A549 (cell line): ENCODE data around the gene PDE4D. TPM values are rescaled to one million over a fixed set of nuclear protein-coding genes. Genes with fewer than 3 reads are reported as not detected.

Experiments used
- ATAC-seq, 2 experiments: fragments of 200-7000 bp in 1 of 2; fragments of >200 bp in 1 of 2; cut with Nextera tagmentation in 1 of 2; cut with Tn5 transposase in 1 of 2; 3 replicates each; pipeline versions ENCODE4 v1.8.0 to v1.9.1; 2018 to 2020; ENCODE audit warnings: mild to moderate bottlenecking in 1 of 2, moderate library complexity in 1 of 2
- CTCF ChIA-PET: fragments of 300-600 bp; sonication (Branson Sonifier 250); formaldehyde crosslinking; extraction: SDS; loops from one replicate; lab custom pipeline; 2021; ENCODE audit warnings: antibody characterized with exemption, inconsistent platforms; lab: Yijun Ruan, JAX
- POLR2A ChIA-PET: fragments of 350-600 bp; formaldehyde crosslinking; extraction: SDS; loops from one replicate; lab custom pipeline; 2021; ENCODE audit warnings: antibody characterized with exemption, inconsistent platforms; lab: Yijun Ruan, JAX
- DNase-seq, 2 experiments: peaks; one replicate each; pipeline versions ENCODE4 v3.0.0 to v3.0.0-alpha.2; 2011 to 2016; ENCODE audit warnings: low read depth in 1 of 2, low spot score in 1 of 2
- FAIRE-seq: peaks from 2 replicates; lab custom pipeline; 2011; peaks lifted over from hg19 to GRCh38; lab: Jason Lieb, UNC
- H3K27ac ChIP-seq, 2 experiments: fragments of >200 bp; sonication (Bioruptor Twin); formaldehyde crosslinking; 3 replicates each; pipeline ENCODE4 v1.5.1; 2016 to 2017
- H3K4me1 ChIP-seq: fragments of >200 bp; sonication (Bioruptor Twin); formaldehyde crosslinking; 3 replicates; pipeline ENCODE4 v1.6.1; 2016
- H3K4me2 ChIP-seq: fragments of >200 bp; sonication (Bioruptor Twin); formaldehyde crosslinking; 3 replicates; pipeline ENCODE4 v1.6.1; 2016
- H3K4me3 ChIP-seq: fragments of >200 bp; sonication (Bioruptor Twin); formaldehyde crosslinking; 3 replicates; pipeline ENCODE4 v1.5.1; 2016
- H3K9me3 ChIP-seq: fragments of >200 bp; sonication (Bioruptor Twin); formaldehyde crosslinking; 3 replicates; pipeline ENCODE4 v1.6.1; 2016
- ATOH8 ChIP-seq: fragments of 250-450 bp; sonication (Bioruptor Pico); IDR thresholded peaks from 2 replicates; pipeline ENCODE4 v1.5.0; 2020; ENCODE audit warnings: low read depth, mild to moderate bottlenecking, moderate library complexity
- CBX8 ChIP-seq: fragments of 200-600 bp; sonication (generic); IDR thresholded peaks from 2 replicates; pipeline ENCODE4 v1.6.1; 2016
- CEBPB ChIP-seq, 2 experiments: fragments of >200 bp in 1 of 2; sonication (Bioruptor Twin) in 1 of 2; formaldehyde crosslinking in 1 of 2; IDR thresholded peaks; 2 replicates each; pipeline ENCODE4 v1.6.1; 2012 to 2016
- E2F6 ChIP-seq: IDR thresholded peaks from 2 replicates; pipeline ENCODE4 v1.6.1; 2012; ENCODE audit warnings: low read depth, borderline replicate concordance
- EHF ChIP-seq: fragments of 250-450 bp; sonication (Bioruptor Pico); IDR thresholded peaks from 2 replicates; pipeline ENCODE4 v1.5.0; 2020; ENCODE audit warnings: mild to moderate bottlenecking
- EHMT2 ChIP-seq: fragments of 200-600 bp; sonication (generic); IDR thresholded peaks from 2 replicates; pipeline ENCODE4 v1.6.1; 2016; ENCODE audit warnings: antibody characterized with exemption, low read depth, mild to moderate bottlenecking, moderate library complexity
- EP300 ChIP-seq, 2 experiments: fragments of >200 bp; sonication (Bioruptor Twin); formaldehyde crosslinking; IDR thresholded peaks; 2 replicates in 1 of 2; 3 replicates in 1 of 2; pipeline ENCODE4 v1.6.1; 2016 to 2017
- FOSB ChIP-seq: fragments of 250-450 bp; sonication (Bioruptor Pico); IDR thresholded peaks from 2 replicates; pipeline ENCODE4 v1.5.0; 2020; ENCODE audit warnings: mild to moderate bottlenecking, moderate library complexity
- GATA3 ChIP-seq: IDR thresholded peaks from 2 replicates; pipeline ENCODE4 v1.6.1; 2012; ENCODE audit warnings: borderline replicate concordance
- HOXA7 ChIP-seq: fragments of 250-450 bp; sonication (Bioruptor Pico); IDR thresholded peaks from 2 replicates; pipeline ENCODE4 v1.5.0; 2020; ENCODE audit warnings: mild to moderate bottlenecking, moderate library complexity
- HOXB5 ChIP-seq: fragments of 250-450 bp; sonication (Bioruptor Pico); IDR thresholded peaks from 2 replicates; pipeline ENCODE4 v1.5.0; 2020; ENCODE audit warnings: mild to moderate bottlenecking, moderate library complexity
- JUN ChIP-seq, 2 experiments: fragments of >200 bp; sonication (Bioruptor Twin); formaldehyde crosslinking; IDR thresholded peaks; 2 replicates in 1 of 2; 3 replicates in 1 of 2; pipeline ENCODE4 v1.6.1; 2016 to 2017
- JUNB ChIP-seq: fragments of >200 bp; sonication (Bioruptor Twin); formaldehyde crosslinking; IDR thresholded peaks from 2 replicates; pipeline ENCODE4 v1.6.1; 2016
- MAFK ChIP-seq: fragments of 450-650 bp; IDR thresholded peaks from 2 replicates; pipeline ENCODE4 v1.6.1; 2014; ENCODE audit not compliant: partially characterized antibody
- PHF8 ChIP-seq: fragments of 200-600 bp; sonication (generic); IDR thresholded peaks from 2 replicates; pipeline ENCODE4 v1.6.1; 2016; ENCODE audit warnings: low read depth, mild to moderate bottlenecking, antibody characterized with exemption, moderate library complexity, borderline replicate concordance
- POLR2AphosphoS2 ChIP-seq: conservative IDR thresholded peaks from 2 replicates; pipeline ENCODE4 v1.6.1; 2012; ENCODE audit warnings: low read length, improper control_type of control experiment, inconsistent platforms
- RAD21 ChIP-seq, 2 experiments: fragments of >200 bp in 1 of 2; sonication (Bioruptor Twin) in 1 of 2; formaldehyde crosslinking in 1 of 2; IDR thresholded peaks in 1 of 2; conservative IDR thresholded peaks in 1 of 2; 2 replicates in 1 of 2; 3 replicates in 1 of 2; pipeline ENCODE4 v1.6.1; 2012 to 2018; ENCODE audit warnings: inconsistent platforms in 1 of 2
- RARB ChIP-seq: fragments of 250-450 bp; sonication (Bioruptor Pico); IDR thresholded peaks from 2 replicates; pipeline ENCODE4 v1.8.0; 2021; ENCODE audit warnings: mild to moderate bottlenecking, moderate library complexity
- WGBS: methylation state at CpG from one replicate; pipeline ENCODE4 v1.1.6; 2017; ENCODE audit errors: missing lambda C conversion rate; 5-methylcytosine and 5-hydroxymethylcytosine counted together
- polyA plus RNA-seq, 4 experiments: library from polyadenylated mRNA; depleted of rRNA in 3 of 4; stranded (reverse); fragments of >200 nt; fragmentation: RNase III in 1 of 4; extraction: RNeasy Plus Mini Kit Qiagen cat#74134 plus additional on column Dnase treatment in 1 of 4; gene quantifications; 2 replicates in 3 of 4; 3 replicates in 1 of 4; pipeline ENCODE4 v1.2.3, GENCODE V29; 2011 to 2017
- TF ChIP-seq, protein P1 (sequence below): fragments of 450-650 bp; IDR thresholded peaks from 2 replicates; pipeline ENCODE4 v1.6.1; 2014; ENCODE audit warnings: antibody characterized with exemption
- TF ChIP-seq, protein P2 (sequence below): fragments of >200 bp; sonication (Bioruptor Twin); formaldehyde crosslinking; IDR thresholded peaks from 3 replicates; pipeline ENCODE4 v1.6.1; 2016
- TF ChIP-seq, protein P3 (sequence below): fragments of >200 bp; sonication (Bioruptor Twin); formaldehyde crosslinking; IDR thresholded peaks from 2 replicates; pipeline ENCODE4 v1.6.1; 2016

Gene PDE4D
- polyA plus RNA-seq, 2 of the 4 experiments (the other 2 are of a cell fraction) = 74.0 to 213 TPM

DNA sequence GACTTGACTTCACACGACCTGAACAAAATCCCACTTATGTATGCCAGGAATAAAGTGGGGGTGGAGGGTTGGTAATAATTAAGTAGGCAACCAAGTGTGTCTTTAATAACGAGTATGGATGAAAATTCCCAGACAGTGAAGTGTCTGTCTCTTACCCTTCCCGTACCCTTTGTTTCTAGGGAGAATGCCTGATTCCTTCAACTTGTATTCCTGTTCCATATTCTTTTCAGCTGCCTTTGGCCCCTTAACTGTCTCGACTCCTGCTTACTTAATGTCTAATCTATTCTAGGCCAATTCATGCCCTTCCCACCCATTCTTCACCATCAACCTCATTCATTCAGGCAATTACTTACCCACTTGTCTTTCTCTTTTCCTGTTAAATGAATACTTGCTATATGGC, 930.2 kb downstream of the PDE4D start:
- POLR2A ChIA-PET = no interaction called here
- peak; percentile 25 to 57 for ATAC-seq
- Histone ChIP-seq H3K9me3 (peaks cover 5% of the 10 kb centered on the region; the same call in 1 of the 3 replicates), H3K27ac (peak overlapping the region; percentile 81 to 85), H3K4me2 (peak overlapping the region; percentile 35), H3K4me1 (peaks cover 70% of the 10 kb centered on the region), H3K4me3 (no peak overlapping the region)
- peak in 1 of 2 experiments; percentile 89 for DNase-seq
- TF ChIP-seq CEBPB (IDR thresholded peaks at IDR 0.05) (no peak), GATA3 (peak; percentile 76), RAD21 (conservative IDR thresholded peaks at IDR 0.05 in 1 of 2, IDR thresholded peaks at IDR 0.05 in 1 of 2) (peak in 1 of 2 experiments; percentile 23; a peak in 1 of 5 replicates), EP300 (IDR thresholded peaks at IDR 0.05) (peak; percentile 84), JUNB (peak; percentile 71), RARB (CRISPR knock-in tag) (peak; percentile 41; the same call in 1 of the 2 replicates), JUN (IDR thresholded peaks at IDR 0.05) (0 out of 5 replicates have a peak, but pooled peaks of 1 of the 2 experiments have one; percentile 26)
- TF ChIP-seq, protein P1, sequence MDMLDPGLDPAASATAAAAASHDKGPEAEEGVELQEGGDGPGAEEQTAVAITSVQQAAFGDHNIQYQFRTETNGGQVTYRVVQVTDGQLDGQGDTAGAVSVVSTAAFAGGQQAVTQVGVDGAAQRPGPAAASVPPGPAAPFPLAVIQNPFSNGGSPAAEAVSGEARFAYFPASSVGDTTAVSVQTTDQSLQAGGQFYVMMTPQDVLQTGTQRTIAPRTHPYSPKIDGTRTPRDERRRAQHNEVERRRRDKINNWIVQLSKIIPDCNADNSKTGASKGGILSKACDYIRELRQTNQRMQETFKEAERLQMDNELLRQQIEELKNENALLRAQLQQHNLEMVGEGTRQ = no peak
- 11% methylated on average over 4 of the region's 4 CpGs for WGBS
- FAIRE-seq = peak; percentile 93
- CTCF ChIA-PET = interaction anchor here (2.0 to 5.0 kb wide), 2 partner anchors 70 to 77 kb away, joined by 5 to 33 read pairs; no protein-coding TSS in a partner anchor

DNA sequence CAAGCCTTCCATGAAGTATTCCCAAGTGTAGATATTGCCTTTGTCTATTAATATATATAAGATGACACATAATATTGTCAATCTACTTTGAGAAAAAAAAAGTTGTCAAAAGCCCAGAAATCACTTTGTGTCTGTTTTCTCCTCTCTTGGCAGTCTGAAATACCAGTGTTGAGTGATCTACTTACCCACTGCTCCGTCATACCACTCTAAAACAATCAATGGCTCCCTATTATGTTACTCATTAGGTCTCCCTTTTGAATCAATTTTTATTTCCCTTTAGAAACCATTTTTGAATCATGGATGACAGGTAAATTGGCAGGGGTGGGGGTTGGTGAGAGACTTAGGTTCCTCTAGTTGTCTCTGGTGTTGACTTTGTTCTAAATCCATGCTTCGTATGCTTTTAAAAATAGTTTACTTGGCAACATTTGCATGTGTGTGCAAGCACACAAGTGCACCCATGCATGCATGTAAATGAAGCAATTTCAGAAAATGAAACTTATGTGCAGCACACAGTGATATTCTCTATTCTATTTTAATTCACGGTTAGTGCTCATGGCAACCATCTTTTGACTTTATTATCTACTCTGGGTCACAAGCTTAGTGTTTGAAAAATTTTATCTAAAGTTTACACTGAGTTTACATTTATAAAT, 931.8 kb downstream of the PDE4D start:
- POLR2A ChIA-PET = no interaction called here
- WGBS = 91% methylated on average over 3 of the region's 3 CpGs
- TF ChIP-seq E2F6 (no peak), CBX8 (no peak), POLR2AphosphoS2 (no peak), FOSB (CRISPR knock-in tag) (no peak), PHF8 (no peak), EHMT2 (no peak), EHF (no peak), MAFK (no peak), HOXB5 (no peak), HOXA7 (CRISPR knock-in tag) (no peak), ATOH8 (CRISPR knock-in tag) (no peak), RARB (CRISPR knock-in tag) (no peak)
- TF ChIP-seq, protein P2, sequence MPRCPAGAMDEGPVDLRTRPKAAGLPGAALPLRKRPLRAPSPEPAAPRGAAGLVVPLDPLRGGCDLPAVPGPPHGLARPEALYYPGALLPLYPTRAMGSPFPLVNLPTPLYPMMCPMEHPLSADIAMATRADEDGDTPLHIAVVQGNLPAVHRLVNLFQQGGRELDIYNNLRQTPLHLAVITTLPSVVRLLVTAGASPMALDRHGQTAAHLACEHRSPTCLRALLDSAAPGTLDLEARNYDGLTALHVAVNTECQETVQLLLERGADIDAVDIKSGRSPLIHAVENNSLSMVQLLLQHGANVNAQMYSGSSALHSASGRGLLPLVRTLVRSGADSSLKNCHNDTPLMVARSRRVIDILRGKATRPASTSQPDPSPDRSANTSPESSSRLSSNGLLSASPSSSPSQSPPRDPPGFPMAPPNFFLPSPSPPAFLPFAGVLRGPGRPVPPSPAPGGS = no peak
- TF ChIP-seq, protein P3, sequence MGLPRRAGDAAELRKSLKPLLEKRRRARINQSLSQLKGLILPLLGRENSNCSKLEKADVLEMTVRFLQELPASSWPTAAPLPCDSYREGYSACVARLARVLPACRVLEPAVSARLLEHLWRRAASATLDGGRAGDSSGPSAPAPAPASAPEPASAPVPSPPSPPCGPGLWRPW = no peak
- ATAC-seq (no peak), FAIRE-seq (no peak), DNase-seq (no peak)
- peaks cover 8% of the 10 kb centered on the region; the same call in 1 of the 3 replicates for H3K9me3 ChIP-seq
- peaks cover 54% of the 10 kb centered on the region for H3K4me1 ChIP-seq
- CTCF ChIA-PET = interaction anchor here (1.4 kb wide), 1 partner anchor 59 kb away, joined by 6 read pairs; no protein-coding TSS in a partner anchor
- no peak overlapping the region for H3K4me2 ChIP-seq
- H3K4me3 ChIP-seq = no peak overlapping the region
- peak overlapping the region; percentile 81 to 85 for H3K27ac ChIP-seq
